ENCODE data around the gene SUCLG2. TPM values are rescaled to one million over a fixed set of nuclear protein-coding genes. Genes with fewer than 3 reads are reported as not detected.

The SUCLG2 gene
- total and polyA plus RNA-seq, 10 of the 15 experiments (the other 5 are each of a cell fraction or from before 2014, with no cell fraction given) = 17.8 to 50.9 (median 37.2) TPM

DNA sequence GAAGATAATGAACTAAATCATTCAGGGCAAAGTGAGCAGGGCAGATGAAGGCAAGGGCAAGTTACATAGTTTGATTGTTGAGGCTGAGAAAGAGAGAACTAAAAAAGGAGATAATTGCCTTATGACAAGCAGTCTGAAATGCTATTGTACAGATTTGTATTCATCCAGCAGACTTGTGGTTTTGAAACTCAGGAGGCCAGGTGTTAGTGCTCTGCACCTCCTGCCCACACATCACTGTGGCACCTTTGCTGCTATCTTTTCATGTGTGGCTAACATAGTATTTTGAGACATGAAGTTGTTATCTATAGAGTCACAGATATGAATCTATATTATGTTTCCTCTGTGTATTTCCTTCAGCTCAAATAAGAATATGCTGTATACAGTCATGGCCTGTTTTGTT is 24.3 kb upstream of the SUCLG2 start (continued):
- TF ChIP-seq IKZF2 (IDR thresholded peaks at IDR 0.05) (peak; percentile 13 to 23; a peak in 1 of 4 replicates), FOXM1 (IDR thresholded peaks at IDR 0.05; ENCODE audit: low read depth, low read length) (no peak), YY1 (IDR thresholded peaks at IDR 0.05; ENCODE audit: low read depth, low read length) (no peak), DPF2 (IDR thresholded peaks at IDR 0.05) (0 out of 2 replicates have a peak, but pooled peaks have one; percentile 41), BCL11A (IDR thresholded peaks at IDR 0.05; ENCODE audit: low read depth, low read length) (no peak), NR2C1 (IDR thresholded peaks at IDR 0.05) (no peak), EZH2 (IDR thresholded peaks at IDR 0.05; ENCODE audit: borderline replicate concordance, control insufficient read depth, low read depth, low read length) (no peak), ESRRA (IDR thresholded peaks at IDR 0.05; ENCODE audit: low read length) (no peak), LARP7 (IDR thresholded peaks at IDR 0.05) (no peak), KAT2A (conservative IDR thresholded peaks at IDR 0.05; ENCODE audit: control insufficient read depth, low read depth, low read length) (no peak), TCF3 (IDR thresholded peaks at IDR 0.05; ENCODE audit: borderline replicate concordance, insufficient read depth, low read depth, low read length) (peak; percentile 21; the same call in 1 of the 2 replicates), RAD21 (IDR thresholded peaks at IDR 0.05; ENCODE audit: insufficient read depth, low read depth, low read length) (no peak), EP300 (IDR thresholded peaks at IDR 0.05; ENCODE audit: borderline replicate concordance in 1 of 2, control insufficient read depth in 1 of 2, low read depth in 2 of 2, low read length in 2 of 2) (no peak), RELA (IDR thresholded peaks at IDR 0.05; ENCODE audit: borderline replicate concordance, partially characterized antibody) (no peak), EGR1 (IDR thresholded peaks at IDR 0.05; ENCODE audit: borderline replicate concordance in 1 of 2, low read depth in 2 of 2, low read length in 2 of 2) (no peak), ZZZ3 (IDR thresholded peaks at IDR 0.05; ENCODE audit: control insufficient read depth, insufficient read length, low read depth) (no peak), ZNF207 (IDR thresholded peaks at IDR 0.05; ENCODE audit: borderline replicate concordance) (no peak)
- TF ChIP-seq, protein P1, sequence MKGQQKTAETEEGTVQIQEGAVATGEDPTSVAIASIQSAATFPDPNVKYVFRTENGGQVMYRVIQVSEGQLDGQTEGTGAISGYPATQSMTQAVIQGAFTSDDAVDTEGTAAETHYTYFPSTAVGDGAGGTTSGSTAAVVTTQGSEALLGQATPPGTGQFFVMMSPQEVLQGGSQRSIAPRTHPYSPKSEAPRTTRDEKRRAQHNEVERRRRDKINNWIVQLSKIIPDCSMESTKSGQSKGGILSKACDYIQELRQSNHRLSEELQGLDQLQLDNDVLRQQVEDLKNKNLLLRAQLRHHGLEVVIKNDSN (IDR thresholded peaks at IDR 0.05; ENCODE audit: borderline replicate concordance, extremely low read length, insufficient read depth, low read depth, low read length) = no peak
- TF ChIP-seq, protein P2, sequence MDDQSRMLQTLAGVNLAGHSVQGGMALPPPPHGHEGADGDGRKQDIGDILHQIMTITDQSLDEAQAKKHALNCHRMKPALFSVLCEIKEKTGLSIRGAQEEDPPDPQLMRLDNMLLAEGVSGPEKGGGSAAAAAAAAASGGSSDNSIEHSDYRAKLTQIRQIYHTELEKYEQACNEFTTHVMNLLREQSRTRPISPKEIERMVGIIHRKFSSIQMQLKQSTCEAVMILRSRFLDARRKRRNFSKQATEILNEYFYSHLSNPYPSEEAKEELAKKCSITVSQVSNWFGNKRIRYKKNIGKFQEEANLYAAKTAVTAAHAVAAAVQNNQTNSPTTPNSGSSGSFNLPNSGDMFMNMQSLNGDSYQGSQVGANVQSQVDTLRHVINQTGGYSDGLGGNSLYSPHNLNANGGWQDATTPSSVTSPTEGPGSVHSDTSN (IDR thresholded peaks at IDR 0.05; ENCODE audit: insufficient replicate concordance, low read depth, low read length) = no peak
- TF ChIP-seq, protein P3, sequence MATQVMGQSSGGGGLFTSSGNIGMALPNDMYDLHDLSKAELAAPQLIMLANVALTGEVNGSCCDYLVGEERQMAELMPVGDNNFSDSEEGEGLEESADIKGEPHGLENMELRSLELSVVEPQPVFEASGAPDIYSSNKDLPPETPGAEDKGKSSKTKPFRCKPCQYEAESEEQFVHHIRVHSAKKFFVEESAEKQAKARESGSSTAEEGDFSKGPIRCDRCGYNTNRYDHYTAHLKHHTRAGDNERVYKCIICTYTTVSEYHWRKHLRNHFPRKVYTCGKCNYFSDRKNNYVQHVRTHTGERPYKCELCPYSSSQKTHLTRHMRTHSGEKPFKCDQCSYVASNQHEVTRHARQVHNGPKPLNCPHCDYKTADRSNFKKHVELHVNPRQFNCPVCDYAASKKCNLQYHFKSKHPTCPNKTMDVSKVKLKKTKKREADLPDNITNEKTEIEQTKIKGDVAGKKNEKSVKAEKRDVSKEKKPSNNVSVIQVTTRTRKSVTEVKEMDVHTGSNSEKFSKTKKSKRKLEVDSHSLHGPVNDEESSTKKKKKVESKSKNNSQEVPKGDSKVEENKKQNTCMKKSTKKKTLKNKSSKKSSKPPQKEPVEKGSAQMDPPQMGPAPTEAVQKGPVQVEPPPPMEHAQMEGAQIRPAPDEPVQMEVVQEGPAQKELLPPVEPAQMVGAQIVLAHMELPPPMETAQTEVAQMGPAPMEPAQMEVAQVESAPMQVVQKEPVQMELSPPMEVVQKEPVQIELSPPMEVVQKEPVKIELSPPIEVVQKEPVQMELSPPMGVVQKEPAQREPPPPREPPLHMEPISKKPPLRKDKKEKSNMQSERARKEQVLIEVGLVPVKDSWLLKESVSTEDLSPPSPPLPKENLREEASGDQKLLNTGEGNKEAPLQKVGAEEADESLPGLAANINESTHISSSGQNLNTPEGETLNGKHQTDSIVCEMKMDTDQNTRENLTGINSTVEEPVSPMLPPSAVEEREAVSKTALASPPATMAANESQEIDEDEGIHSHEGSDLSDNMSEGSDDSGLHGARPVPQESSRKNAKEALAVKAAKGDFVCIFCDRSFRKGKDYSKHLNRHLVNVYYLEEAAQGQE (IDR thresholded peaks at IDR 0.05; ENCODE audit: low read depth, low read length) = no peak
- TF ChIP-seq, protein P4, sequence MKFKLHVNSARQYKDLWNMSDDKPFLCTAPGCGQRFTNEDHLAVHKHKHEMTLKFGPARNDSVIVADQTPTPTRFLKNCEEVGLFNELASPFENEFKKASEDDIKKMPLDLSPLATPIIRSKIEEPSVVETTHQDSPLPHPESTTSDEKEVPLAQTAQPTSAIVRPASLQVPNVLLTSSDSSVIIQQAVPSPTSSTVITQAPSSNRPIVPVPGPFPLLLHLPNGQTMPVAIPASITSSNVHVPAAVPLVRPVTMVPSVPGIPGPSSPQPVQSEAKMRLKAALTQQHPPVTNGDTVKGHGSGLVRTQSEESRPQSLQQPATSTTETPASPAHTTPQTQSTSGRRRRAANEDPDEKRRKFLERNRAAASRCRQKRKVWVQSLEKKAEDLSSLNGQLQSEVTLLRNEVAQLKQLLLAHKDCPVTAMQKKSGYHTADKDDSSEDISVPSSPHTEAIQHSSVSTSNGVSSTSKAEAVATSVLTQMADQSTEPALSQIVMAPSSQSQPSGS (IDR thresholded peaks at IDR 0.05; ENCODE audit: low read length) = no peak
